ENCODE data around the gene MRPL43. TPM values are rescaled to one million over a fixed set of nuclear protein-coding genes. Genes with fewer than 3 reads are reported as not detected.
A peak's percentile ranks its signal among the peaks of the same experiment; 100 is the strongest.
"Not testable (repeated sequence)": the region's sequence is repeated elsewhere in the genome, so short reads cannot be mapped to it uniquely, and the experiment has no call there.

The MRPL43 gene
- total and polyA plus RNA-seq, 2 donors (not counting 1 experiment from before 2014, with no cell fraction given) = 61.4 to 62.1 TPM

DNA sequence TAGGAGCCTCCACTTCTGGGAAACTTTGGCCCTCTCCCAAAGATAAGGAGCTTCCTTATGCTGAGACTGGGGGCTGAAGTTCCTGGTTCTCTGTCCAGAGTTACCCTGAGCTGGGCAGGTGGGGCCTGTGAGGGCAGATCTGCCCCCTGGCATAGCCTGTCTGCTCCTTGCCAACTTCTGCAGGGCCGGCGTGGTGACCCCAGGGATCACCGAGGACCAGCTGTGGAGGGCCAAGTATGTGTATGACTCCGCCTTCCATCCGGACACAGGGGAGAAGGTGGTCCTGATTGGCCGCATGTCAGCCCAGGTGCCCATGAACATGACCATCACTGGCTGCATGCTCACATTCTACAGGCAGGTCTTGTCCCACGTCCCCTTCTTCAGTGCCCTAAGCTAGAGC lies 48.0 kb upstream of the MRPL43 start:
- Histone ChIP-seq H3K27me3 (ENCODE audit: control insufficient read depth, insufficient read depth, low read length) (no peaks in the 10 kb centered on the region), H3K79me2 (ENCODE audit: control insufficient read depth, insufficient read depth, low read length) (peaks cover 23% of the 10 kb centered on the region), H3K9me3 (ENCODE audit: control insufficient read depth, insufficient read depth, low read depth, low read length) (no peaks in the 10 kb centered on the region), H4K20me1 (ENCODE audit: control insufficient read depth, extremely low read depth, insufficient read depth, low read length) (no peaks in the 10 kb centered on the region), H3K9ac (ENCODE audit: insufficient read depth, low read length) (no peak overlapping the region), H3K27ac (ENCODE audit: insufficient read depth, low read length) (no peak overlapping the region), H3K4me3 (replicated peaks in 1 of 4; ENCODE audit: control extremely low read depth in 1 of 4, insufficient read depth in 1 of 4, low read depth in 3 of 4, low read length in 4 of 4) (no peak overlapping the region), H3K4me1 (ENCODE audit: control insufficient read depth, extremely low read depth, insufficient read depth, low read length) (peaks cover 7% of the 10 kb centered on the region), H3K4me2 (ENCODE audit: extremely low read depth, insufficient read depth, low read length) (no peak overlapping the region), H3K36me3 (ENCODE audit: control insufficient read depth, insufficient read depth, low read length) (peaks cover 24% of the 10 kb centered on the region), H2AFZ (ENCODE audit: low read length) (no peak overlapping the region)
- TF ChIP-seq, protein P1, sequence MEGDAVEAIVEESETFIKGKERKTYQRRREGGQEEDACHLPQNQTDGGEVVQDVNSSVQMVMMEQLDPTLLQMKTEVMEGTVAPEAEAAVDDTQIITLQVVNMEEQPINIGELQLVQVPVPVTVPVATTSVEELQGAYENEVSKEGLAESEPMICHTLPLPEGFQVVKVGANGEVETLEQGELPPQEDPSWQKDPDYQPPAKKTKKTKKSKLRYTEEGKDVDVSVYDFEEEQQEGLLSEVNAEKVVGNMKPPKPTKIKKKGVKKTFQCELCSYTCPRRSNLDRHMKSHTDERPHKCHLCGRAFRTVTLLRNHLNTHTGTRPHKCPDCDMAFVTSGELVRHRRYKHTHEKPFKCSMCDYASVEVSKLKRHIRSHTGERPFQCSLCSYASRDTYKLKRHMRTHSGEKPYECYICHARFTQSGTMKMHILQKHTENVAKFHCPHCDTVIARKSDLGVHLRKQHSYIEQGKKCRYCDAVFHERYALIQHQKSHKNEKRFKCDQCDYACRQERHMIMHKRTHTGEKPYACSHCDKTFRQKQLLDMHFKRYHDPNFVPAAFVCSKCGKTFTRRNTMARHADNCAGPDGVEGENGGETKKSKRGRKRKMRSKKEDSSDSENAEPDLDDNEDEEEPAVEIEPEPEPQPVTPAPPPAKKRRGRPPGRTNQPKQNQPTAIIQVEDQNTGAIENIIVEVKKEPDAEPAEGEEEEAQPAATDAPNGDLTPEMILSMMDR (conservative IDR thresholded peaks at IDR 0.05 in 1 of 2, IDR thresholded peaks at IDR 0.05 in 1 of 2; ENCODE audit: low read depth in 1 of 2, low read length in 2 of 2) = no peak
- TF ChIP-seq EZH2 (IDR thresholded peaks at IDR 0.05; ENCODE audit: low read length, missing control alignments) = no peak
- DNase-seq (ENCODE audit: low read depth in 2 of 2) = no peak

DNA sequence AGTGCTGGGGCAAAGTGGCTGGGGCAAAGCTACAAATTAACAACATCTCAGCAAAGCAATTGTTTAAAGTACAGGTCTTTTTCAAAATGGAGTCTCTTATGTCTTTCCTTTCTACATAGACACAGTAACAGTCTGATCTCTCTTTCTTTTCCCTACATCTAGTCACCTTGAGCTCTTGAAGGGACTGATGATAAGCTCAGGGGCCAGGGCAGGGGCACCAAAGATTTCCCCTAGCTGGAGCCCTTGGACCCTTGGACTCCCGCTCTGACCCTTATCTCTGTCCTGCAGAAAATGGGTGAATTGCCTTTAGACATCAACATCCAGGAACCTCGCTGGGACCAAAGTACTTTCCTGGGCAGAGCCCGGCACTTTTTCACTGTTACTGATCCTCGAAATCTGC lies 47.1 kb upstream of the MRPL43 start:
- DNase-seq (ENCODE audit: low read depth in 2 of 2); H3K9ac ChIP-seq (ENCODE audit: insufficient read depth, low read length); H3K4me3 ChIP-seq (replicated peaks in 1 of 4; ENCODE audit: control extremely low read depth in 1 of 4, insufficient read depth in 1 of 4, low read depth in 3 of 4, low read length in 4 of 4); H3K27me3 ChIP-seq (ENCODE audit: control insufficient read depth, insufficient read depth, low read length); H2AFZ ChIP-seq (ENCODE audit: low read length); H4K20me1 ChIP-seq (ENCODE audit: control insufficient read depth, extremely low read depth, insufficient read depth, low read length); H3K4me1 ChIP-seq (ENCODE audit: control insufficient read depth, extremely low read depth, insufficient read depth, low read length); H3K9me3 ChIP-seq (ENCODE audit: control insufficient read depth, insufficient read depth, low read depth, low read length); H3K27ac ChIP-seq (ENCODE audit: insufficient read depth, low read length); H3K4me2 ChIP-seq (ENCODE audit: extremely low read depth, insufficient read depth, low read length): not testable (repeated sequence)
- H3K36me3 ChIP-seq (ENCODE audit: control insufficient read depth, insufficient read depth, low read length) = peaks cover 24% of the 10 kb centered on the region
- peaks cover 23% of the 10 kb centered on the region for H3K79me2 ChIP-seq (ENCODE audit: control insufficient read depth, insufficient read depth, low read length)

DNA sequence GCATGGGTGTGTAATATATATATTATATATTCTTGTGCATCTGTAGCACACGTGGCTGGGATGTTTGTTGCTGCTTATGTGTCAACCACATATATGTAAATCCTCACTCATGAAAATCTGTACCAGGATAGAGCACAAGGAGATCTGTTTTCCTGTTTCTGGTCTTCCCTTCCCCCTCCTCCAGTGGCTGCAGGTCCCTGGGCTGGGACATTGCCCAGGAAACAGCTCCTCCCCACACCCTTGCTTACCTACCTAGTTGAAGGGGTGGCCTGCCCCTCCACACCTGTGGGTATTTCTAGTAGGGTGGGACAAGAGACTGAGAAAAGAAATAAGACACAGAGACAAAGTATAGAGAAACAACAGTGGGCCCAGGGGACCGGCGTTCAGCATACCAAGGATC lies 46.0 kb upstream of the MRPL43 start:
- H3K4me1 ChIP-seq (ENCODE audit: control insufficient read depth, extremely low read depth, insufficient read depth, low read length) = peaks cover 10% of the 10 kb centered on the region
- no peaks in the 10 kb centered on the region for H3K9me3 ChIP-seq (ENCODE audit: control insufficient read depth, insufficient read depth, low read depth, low read length)
- no peak for DNase-seq (ENCODE audit: low read depth in 2 of 2)
- H3K27ac ChIP-seq (ENCODE audit: insufficient read depth, low read length) = peak overlapping the region; percentile 96
- peak overlapping the region; percentile 81 for H3K4me2 ChIP-seq (ENCODE audit: extremely low read depth, insufficient read depth, low read length)
- TF ChIP-seq EZH2 (IDR thresholded peaks at IDR 0.05; ENCODE audit: low read length, missing control alignments) = no peak
- TF ChIP-seq, protein P1 (conservative IDR thresholded peaks at IDR 0.05 in 1 of 2, IDR thresholded peaks at IDR 0.05 in 1 of 2; ENCODE audit: low read depth in 1 of 2, low read length in 2 of 2) = no peak
- no peaks in the 10 kb centered on the region for H3K27me3 ChIP-seq (ENCODE audit: control insufficient read depth, insufficient read depth, low read length)
- peak overlapping the region; percentile 51 to 87 (median 78) for H3K4me3 ChIP-seq (replicated peaks in 1 of 4; ENCODE audit: control extremely low read depth in 1 of 4, insufficient read depth in 1 of 4, low read depth in 3 of 4, low read length in 4 of 4)
- no peaks in the 10 kb centered on the region for H4K20me1 ChIP-seq (ENCODE audit: control insufficient read depth, extremely low read depth, insufficient read depth, low read length)
- H3K9ac ChIP-seq (ENCODE audit: insufficient read depth, low read length) = no peak overlapping the region
- no peak overlapping the region for H2AFZ ChIP-seq (ENCODE audit: low read length)
- H3K36me3 ChIP-seq (ENCODE audit: control insufficient read depth, insufficient read depth, low read length) = peaks cover 20% of the 10 kb centered on the region
- H3K79me2 ChIP-seq (ENCODE audit: control insufficient read depth, insufficient read depth, low read length) = peaks cover 23% of the 10 kb centered on the region

Data from fibroblast of lung (primary cell).